GM21515 (cell line): ENCODE measurements around the gene NIF3L1.
A peak's percentile ranks its signal among the peaks of the same experiment; 100 is the strongest.
"Not testable (repeated sequence)": the region's sequence is repeated elsewhere in the genome, so short reads cannot be mapped to it uniquely, and the experiment has no call there.

Experiments used
- ATAC-seq: cut with Tn5 transposase; IDR thresholded peaks from one replicate; pipeline ENCODE4 v1.9.1; 2021; ENCODE audit not compliant: unreplicated experiment

NIF3L1 gene

GRCh38 chr2:200871151-200871550, 18.0 kb upstream of the NIF3L1 start:
- ATAC-seq, result no peak

- no peak for ATAC-seq
Observed at GRCh38 chr2:200873560-200873959, 15.6 kb upstream of the NIF3L1 start.

GRCh38 chr2:200877443-200877842, 11.7 kb upstream of the NIF3L1 start:
- no peak for ATAC-seq

GRCh38 chr2:200878289-200878880, 10.8 kb upstream of the NIF3L1 start:
- no peak for ATAC-seq

- not testable (repeated sequence) for ATAC-seq
Observed at GRCh38 chr2:200881715-200882249, 7.4 kb upstream of the NIF3L1 start.

GRCh38 chr2:200899482-200899881, 10.3 kb downstream of the NIF3L1 start:
- no peak for ATAC-seq

GRCh38 chr2:200901459-200902072, 12.4 kb downstream of the NIF3L1 start:
- peak; percentile 96 for ATAC-seq

- no peak for ATAC-seq
Observed at GRCh38 chr2:200905618-200906296, 16.6 kb downstream of the NIF3L1 start.

- no peak for ATAC-seq
Observed at GRCh38 chr2:200909958-200910357, 20.8 kb downstream of the NIF3L1 start.

- ATAC-seq, result no peak
Observed at GRCh38 chr2:200913654-200914053, 24.5 kb downstream of the NIF3L1 start.

GRCh38 chr2:200922439-200922838, 33.3 kb downstream of the NIF3L1 start:
- no peak for ATAC-seq

GRCh38 chr2:200929334-200930249, 40.4 kb downstream of the NIF3L1 start:
- no peak for ATAC-seq

- no peak for ATAC-seq
Observed at GRCh38 chr2:200930947-200931626, 41.9 kb downstream of the NIF3L1 start.

GRCh38 chr2:200939832-200940231, 50.7 kb downstream of the NIF3L1 start:
- ATAC-seq, result no peak

GRCh38 chr2:200943527-200944105, 54.4 kb downstream of the NIF3L1 start:
- ATAC-seq, result no peak

- no peak for ATAC-seq
Observed at GRCh38 chr2:200944467-200945394, 55.6 kb downstream of the NIF3L1 start.

GRCh38 chr2:200945395-200945729, 56.2 kb downstream of the NIF3L1 start:
- no peak for ATAC-seq

- ATAC-seq, result no peak
Observed at GRCh38 chr2:200950378-200950777, 61.2 kb downstream of the NIF3L1 start.
